Measurements from ENCODE around the gene TCAIM.
A peak's percentile ranks its signal among the peaks of the same experiment; 100 is the strongest.

GRCh38 chr3:44337248-44337785 lies 1.2 kb upstream of the TCAIM start:
- TF ChIP-seq, protein P1, sequence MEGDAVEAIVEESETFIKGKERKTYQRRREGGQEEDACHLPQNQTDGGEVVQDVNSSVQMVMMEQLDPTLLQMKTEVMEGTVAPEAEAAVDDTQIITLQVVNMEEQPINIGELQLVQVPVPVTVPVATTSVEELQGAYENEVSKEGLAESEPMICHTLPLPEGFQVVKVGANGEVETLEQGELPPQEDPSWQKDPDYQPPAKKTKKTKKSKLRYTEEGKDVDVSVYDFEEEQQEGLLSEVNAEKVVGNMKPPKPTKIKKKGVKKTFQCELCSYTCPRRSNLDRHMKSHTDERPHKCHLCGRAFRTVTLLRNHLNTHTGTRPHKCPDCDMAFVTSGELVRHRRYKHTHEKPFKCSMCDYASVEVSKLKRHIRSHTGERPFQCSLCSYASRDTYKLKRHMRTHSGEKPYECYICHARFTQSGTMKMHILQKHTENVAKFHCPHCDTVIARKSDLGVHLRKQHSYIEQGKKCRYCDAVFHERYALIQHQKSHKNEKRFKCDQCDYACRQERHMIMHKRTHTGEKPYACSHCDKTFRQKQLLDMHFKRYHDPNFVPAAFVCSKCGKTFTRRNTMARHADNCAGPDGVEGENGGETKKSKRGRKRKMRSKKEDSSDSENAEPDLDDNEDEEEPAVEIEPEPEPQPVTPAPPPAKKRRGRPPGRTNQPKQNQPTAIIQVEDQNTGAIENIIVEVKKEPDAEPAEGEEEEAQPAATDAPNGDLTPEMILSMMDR (IDR thresholded peaks at IDR 0.05), result peak in 1 of 6 experiments; percentile 19
- TF ChIP-seq EP300 (IDR thresholded peaks at IDR 0.05) (no peak), POLR2A (IDR thresholded peaks at IDR 0.05) (no peak)
